SK-N-SH treated with all-trans-retinoic acid at 6 μM for 48 hours (cell line): ENCODE results near the gene FXR1.

Experiments
- BACH2 ChIP-seq: fragments of 250-450 bp; sonication (Bioruptor Pico); IDR thresholded peaks from 2 replicates; pipeline ENCODE4 v1.9.0; 2021; ENCODE audit warnings: mild to moderate bottlenecking, borderline replicate concordance
- CREB5 ChIP-seq: fragments of 250-450 bp; sonication (Bioruptor Pico); IDR thresholded peaks from 2 replicates; pipeline ENCODE4 v1.5.1; 2020; ENCODE audit warnings: low read depth, mild to moderate bottlenecking, moderate library complexity
- CSDC2 ChIP-seq: fragments of 250-450 bp; sonication (Bioruptor Pico); IDR thresholded peaks from 2 replicates; pipeline ENCODE4 v1.5.0; 2020; ENCODE audit warnings: mild to moderate bottlenecking, moderate library complexity
- CSRNP3 ChIP-seq: fragments of 250-450 bp; sonication (Bioruptor Pico); IDR thresholded peaks from 2 replicates; pipeline ENCODE4 v1.5.1; 2021; ENCODE audit warnings: mild to moderate bottlenecking, moderate library complexity
- GLIS3 ChIP-seq: fragments of 250-450 bp; sonication (Bioruptor Pico); IDR thresholded peaks from 2 replicates; pipeline ENCODE4 v1.5.0; 2020; ENCODE audit warnings: mild to moderate bottlenecking, moderate library complexity
- ISL1 ChIP-seq: fragments of 250-450 bp; sonication (Bioruptor Pico); IDR thresholded peaks from 2 replicates; pipeline ENCODE4 v2.1.2; 2022; ENCODE audit warnings: mild to moderate bottlenecking, moderate library complexity
- OSR1 ChIP-seq: fragments of 250-450 bp; sonication (Bioruptor Pico); IDR thresholded peaks from 2 replicates; pipeline ENCODE4 v1.8.0; 2022; ENCODE audit warnings: moderate library complexity, mild to moderate bottlenecking, inconsistent platforms
- PATZ1 ChIP-seq: fragments of 250-450 bp; sonication (Bioruptor Pico); IDR thresholded peaks from 2 replicates; pipeline ENCODE4 v1.8.0; 2020; ENCODE audit warnings: mild to moderate bottlenecking, moderate library complexity, borderline replicate concordance
- TSHZ2 ChIP-seq: fragments of 250-450 bp; sonication (Bioruptor Pico); IDR thresholded peaks from 2 replicates; pipeline ENCODE4 v1.5.0; 2020; ENCODE audit warnings: mild to moderate bottlenecking, moderate library complexity
- ZFP30 ChIP-seq: fragments of 450-650 bp; formaldehyde crosslinking; IDR thresholded peaks from 2 replicates; pipeline ENCODE4 v1.5.0; 2022; ENCODE audit warnings: mild to moderate bottlenecking, moderate library complexity

- TF ChIP-seq CREB5 (CRISPR knock-in tag) = no peak
- TF ChIP-seq BACH2 (CRISPR knock-in tag) = no peak
- TF ChIP-seq CSRNP3 (CRISPR knock-in tag) = no peak
- TF ChIP-seq TSHZ2 (CRISPR knock-in tag) = no peak
- TF ChIP-seq OSR1 (CRISPR knock-in tag) = no peak
- TF ChIP-seq CSDC2 (CRISPR knock-in tag) = no peak
- no peak for TF ChIP-seq GLIS3 (CRISPR knock-in tag)
- TF ChIP-seq PATZ1 (CRISPR knock-in tag) = no peak
- no peak for TF ChIP-seq ZFP30 (CRISPR knock-in tag)
- no peak for TF ChIP-seq ISL1 (CRISPR knock-in tag)
These were observed 28.4 kb downstream of the FXR1 start for GRCh38 chr3:180940826-180941225.
